Activated CD4-positive, alpha-beta T cell treated with anti-CD3 and anti-CD28 coated beads, Interleukin-2, amount 50 U/mL, for 16 hours (primary cell): ENCODE results near the gene CNFN.

Source experiments
- DNase-seq: peaks from one replicate; pipeline ENCODE4 v3.0.0-alpha.2; 2020

The CNFN gene

GRCh38 chr19:42407816-42408175 lies 17.7 kb upstream of the CNFN start:
- DNase-seq: no peak

GRCh38 chr19:42407085-42407815 lies 17.2 kb upstream of the CNFN start:
- DNase-seq: no peak

- no peak for DNase-seq
These were observed 16.0 kb upstream of the CNFN start for GRCh38 chr19:42406111-42406510.

- DNase-seq: no peak
These were observed 13.5 kb upstream of the CNFN start for GRCh38 chr19:42403586-42403985.

DNA sequence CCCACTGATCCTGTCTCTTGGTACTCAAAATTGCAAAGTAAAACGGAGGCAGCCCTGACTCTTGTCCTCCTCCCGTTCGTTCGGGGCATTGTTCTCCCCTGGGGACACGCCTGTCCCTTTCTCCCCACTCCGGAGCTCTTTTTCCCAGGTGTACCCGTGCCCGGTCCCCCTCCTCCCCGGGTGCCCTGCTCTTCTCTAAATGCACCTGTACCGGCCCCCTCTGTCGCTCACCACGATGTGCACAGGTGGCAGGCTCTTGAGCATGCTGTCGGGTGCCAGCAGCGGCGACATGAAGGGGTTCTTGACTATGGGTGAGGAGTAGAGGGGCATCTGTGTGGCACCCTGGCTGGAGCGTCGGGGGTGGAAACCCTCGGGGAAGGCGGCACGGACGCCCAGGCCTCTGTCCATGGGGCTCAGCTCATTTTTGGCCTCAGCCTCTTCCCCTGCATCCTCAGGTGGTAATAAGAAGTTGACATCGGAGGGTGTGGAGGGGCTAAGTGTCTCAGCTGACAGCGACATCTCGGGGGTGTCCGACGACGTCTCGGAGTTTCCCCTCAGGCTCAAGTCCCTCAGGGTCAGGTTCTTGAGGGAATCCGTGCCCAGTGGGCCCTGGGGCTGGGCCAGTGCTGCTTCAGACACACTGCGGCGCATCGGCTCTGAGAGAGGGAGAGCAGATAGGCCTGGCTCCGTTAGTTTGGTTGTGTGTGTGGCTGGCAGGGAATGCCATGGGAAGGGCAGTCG lies 12.4 kb upstream of the CNFN start:
- DNase-seq: no peak

- peak; percentile 67 for DNase-seq
These were observed 11.5 kb upstream of the CNFN start for GRCh38 chr19:42401365-42402303.

DNA sequence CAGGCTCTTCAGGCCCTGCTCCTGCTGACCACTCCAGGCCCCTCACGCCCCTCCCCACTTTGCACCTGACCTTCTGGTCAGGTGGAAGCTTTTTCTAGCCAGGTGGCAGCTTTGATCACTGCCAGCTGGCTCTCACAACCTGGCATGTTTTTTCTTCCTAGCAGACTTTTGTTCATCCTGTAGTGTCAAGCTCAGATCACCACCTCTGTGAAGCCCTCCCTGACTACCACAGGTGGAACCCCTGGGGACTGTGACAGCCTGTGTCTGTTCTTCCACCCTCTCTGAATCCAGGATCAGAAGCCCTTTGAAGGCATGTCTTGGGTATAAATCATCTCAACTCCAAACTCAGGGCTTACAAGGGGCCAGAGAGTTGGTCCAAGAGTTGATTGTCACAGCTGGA lies 10.3 kb upstream of the CNFN start:
- DNase-seq: no peak

DNA sequence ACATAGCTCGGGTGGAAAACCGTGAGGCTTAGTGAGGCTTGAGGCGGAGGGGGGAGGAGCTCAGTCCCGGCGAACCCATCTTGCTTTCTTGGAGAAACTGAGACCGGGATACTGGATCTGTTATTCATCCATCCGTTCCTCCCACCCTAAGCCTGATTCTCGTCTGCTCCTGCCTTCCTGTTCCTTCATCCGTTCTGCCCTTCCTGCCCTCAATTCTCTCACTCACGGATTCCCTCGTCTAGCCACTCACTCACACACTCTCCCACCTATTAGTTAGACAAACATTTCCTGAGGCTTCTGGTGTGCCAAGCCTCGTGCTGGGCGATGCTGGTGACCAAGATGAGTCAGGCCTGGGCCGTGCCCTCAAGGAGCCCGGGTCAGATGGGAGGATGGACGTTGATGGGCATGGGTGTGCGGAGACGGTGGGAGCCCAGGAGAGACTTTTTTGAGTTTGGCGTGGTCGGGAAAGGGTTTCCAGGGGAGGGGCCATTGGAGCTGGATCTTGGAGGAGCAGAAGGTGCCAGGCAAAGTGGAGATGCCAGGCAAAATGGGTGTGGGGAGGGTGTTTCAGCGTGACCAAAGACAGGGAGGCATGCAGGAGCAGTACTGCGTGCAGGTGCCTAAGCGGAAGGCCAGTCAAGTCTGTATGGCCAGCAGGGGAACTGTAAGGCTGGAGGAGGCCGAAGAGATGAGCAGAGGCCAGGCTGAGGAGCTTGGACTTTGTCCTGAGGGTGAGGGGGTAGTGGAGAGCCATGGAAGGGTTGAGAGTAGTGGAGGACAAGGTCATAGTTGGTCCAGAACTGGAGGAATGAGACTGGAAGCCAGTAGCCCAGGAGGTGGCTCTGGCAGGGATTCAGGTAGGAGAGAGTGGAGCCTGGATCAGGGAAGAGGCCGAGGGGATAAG lies 7.4 kb upstream of the CNFN start:
- DNase-seq: no peak

DNA sequence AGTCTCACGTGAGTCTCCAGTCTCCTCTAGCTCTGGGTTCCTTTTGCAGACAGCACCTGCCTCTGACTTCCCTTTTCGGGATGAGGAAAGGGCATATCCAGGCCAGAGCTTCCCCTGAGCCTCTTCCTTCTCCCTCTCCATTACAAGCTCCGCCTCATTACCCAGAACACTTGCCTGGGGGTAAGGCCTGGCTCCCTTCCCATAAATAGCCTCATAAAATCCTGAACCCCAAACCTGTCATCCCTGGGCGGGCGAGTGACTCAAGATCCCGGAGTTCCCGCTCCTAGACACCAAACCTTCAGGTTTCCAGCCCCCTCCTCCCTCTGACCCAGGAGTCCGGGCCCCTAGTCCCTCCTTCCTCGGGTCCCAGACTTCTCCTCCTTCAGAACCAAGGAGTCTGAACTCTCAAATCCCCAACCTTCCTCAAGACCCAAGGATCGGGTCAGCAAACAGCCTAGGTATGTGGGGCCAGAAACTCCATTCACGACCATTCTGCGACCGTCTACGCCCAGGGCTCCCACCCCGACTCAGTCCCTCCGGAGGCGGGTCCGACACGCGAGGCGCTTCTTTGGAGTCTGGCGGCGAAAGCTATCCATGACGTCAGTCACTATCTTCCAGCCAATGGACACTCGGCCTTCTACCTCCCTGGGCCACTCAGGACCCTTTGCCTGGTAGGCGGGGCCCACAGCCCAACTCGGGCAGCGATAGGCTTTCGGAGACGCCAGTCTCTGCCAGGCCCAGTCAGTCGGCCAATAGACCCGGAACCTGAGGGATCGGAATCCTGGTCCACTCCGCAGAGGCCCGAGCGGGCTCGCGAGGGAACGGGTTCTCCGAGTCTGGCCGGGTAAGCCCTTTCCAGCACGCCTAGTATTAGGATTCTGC lies 6.5 kb upstream of the CNFN start:
- DNase-seq: peak; percentile 99

DNA sequence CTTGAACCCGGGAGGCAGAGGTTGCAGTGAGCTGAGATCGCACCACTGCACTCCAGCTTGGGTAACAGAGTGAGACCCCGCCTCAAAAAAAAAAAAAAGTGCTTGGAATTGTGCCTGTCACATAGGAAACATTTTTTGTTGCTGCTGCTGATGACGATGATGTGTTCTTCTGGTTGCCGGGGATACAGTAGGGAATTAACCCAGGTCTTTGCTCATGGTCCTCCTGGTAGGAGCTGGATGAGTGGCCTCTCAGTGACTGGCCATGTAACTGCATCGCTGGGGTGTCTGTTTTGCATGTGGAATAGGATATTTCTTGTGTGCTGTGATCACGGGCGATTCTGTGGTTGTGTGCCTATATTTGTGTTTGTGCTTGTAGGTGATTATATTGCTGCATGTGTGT lies 4.7 kb upstream of the CNFN start:
- no peak for DNase-seq

GRCh38 chr19:42392165-42392564 lies 2.1 kb upstream of the CNFN start:
- no peak for DNase-seq

GRCh38 chr19:42388851-42389489 lies 1.1 kb downstream of the CNFN start:
- DNase-seq: no peak

DNA sequence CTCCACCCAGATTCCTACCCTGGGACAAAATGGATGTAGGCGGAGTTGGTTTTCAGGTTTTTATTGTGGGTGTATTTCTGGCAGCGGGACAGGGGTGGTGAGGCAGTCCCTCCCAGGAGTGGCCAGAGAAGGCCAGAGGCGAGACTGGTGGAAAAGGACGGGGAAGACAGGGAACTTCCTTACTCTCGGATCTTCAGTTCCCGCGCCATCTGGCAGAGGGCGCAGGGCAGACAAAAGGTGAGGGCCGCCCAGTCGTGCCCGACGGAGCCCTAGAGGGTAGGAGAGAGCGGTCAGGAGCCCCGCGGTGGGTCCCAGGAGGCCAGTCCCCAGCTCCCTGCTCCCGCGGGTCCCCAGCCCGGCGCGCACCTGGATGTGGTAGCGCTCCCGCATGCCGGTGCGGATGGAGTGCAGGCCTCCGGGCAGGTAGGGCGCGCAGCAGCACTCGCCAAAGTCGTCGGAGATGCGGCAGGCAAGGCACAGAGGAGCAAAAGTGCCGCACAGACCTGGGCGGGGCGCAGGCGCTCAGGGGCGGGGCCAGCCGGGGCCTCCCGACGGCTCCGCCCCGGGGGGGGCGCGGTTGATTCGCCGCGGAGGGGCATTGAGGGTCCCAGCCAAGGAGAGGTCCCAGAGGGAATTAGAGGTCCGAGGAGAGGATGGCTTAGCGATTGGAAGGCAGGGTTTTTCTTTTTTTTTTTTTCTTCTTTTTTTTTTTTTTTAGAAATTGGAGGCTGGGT lies 3.0 kb downstream of the CNFN start:
- DNase-seq: peak; percentile 57

DNA sequence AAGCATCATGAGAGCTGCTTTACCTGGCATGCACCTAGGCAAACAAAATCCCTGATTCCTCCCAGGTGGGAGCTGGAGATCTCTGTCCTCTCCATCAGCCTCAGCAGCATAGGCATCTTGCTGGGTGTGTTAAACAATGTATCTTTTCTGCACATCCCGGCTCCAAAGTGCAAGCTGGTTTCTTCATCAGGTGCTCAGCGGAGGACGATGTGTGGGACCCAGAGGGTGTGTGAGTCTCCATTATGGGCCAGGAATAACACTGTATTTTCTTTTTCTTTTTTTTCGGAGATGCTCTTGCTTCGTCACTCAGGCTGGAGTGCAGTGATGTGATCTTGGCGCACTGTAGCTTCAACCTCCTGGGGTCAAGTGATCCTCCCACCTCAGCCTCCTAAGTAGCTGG lies 9.9 kb downstream of the CNFN start:
- DNase-seq: no peak

DNA sequence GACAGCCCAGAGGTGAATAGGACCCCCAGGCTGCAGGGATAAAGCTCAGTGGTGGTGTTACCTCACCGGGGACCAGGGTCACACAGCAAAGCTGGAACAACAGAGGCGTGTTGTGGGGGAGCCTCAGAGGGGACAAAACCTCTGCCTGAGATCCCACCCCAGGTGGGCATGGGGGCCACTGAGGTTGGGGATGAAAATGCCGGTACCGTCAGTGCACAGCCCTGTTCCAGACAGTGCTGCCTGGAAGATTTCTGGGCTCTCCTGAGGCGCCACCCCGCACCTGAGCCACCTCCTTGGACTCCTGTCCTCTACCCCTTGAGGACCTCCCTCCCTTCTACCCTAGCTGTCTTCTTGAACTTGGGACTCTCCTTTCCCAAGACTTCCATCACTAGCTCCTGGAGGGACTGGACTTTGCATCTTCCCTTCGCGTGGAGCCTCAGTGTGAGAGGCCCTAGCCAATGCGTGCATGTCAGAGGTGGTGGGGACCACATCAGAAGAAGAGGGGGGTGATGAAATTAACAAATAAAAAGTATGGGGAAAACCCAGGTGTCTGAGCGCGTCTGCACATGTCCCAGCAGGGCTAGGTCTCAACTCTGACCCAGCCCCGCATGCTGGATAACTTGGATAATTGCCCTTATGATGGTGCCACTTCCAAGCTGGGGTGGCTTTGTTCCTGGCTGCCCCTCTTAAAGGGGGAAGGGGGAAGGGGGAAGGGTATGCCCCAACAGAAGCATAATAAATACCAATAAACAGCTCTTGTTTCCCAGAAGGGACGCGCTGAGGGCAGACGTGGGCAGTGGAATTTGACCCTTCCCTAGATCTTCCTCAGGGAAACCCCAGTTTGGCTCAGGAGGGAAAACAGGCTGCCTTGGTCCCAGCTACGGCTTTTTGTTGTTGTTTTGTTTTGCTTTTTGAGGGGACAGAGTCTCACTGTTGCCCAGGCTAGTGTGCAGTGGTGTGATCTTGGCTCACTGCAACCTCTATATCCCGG lies 11.6 kb downstream of the CNFN start:
- DNase-seq: no peak

- DNase-seq: no peak
These were observed 13.9 kb downstream of the CNFN start for GRCh38 chr19:42376177-42376555.

DNA sequence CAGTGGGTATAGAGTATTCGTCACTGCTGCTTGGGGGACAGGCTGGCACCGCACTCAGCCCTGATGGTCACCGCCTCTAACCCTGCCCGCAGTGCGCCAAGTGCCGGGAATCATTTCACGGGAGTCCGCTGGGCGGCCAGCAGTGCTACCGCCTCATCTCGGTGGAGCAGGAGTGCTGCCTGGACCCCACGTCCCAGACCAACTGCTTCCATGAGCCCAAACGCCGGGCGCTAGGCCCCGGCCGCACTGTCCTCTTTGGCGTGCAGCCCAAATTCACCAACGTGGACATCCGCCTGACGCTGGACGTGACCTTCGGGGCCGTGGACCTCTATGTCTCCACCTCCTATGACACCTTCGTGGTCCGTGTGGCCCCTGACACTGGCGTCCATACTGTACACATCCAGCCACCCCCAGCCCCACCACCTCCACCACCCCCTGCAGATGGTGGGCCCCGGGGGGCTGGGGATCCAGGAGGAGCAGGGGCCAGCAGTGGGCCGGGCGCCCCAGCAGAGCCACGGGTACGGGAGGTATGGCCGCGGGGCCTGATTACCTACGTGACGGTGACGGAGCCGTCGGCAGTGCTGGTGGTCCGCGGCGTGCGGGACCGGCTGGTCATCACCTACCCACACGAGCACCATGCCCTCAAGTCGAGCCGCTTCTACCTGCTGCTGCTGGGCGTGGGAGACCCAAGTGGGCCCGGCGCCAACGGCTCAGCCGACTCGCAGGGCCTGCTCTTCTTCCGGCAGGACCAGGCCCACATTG lies 14.5 kb downstream of the CNFN start:
- no peak for DNase-seq

DNA sequence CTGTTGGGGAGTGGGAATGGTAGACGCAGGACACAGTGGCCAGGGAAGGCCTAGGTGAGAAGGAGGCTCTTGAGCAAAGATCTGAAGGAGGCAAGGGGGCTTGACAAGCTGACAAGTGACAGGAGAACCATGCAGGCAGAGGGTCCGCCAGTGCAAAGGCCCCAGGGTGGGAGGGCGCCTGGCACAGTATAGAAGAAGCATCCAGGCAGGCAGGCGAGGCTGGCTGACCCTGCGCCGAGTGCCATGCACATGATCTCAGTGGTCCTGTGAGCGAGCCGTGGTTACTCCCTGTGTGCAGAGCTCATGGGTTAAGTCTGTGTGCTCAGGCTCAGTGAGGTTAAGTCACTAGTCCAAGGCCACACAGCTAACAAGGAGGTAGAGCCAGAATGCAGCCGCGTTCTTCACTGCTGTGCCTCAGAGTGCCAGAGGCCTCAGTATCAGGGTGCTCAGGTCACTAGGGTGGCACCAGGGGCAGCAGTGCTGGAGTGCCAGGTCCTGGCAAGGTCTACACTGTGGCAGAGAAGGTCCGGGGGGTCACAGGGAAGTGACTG lies 15.2 kb downstream of the CNFN start:
- DNase-seq: no peak
